PC-3 (cell line): ENCODE measurements around the gene MDH2.

ENCODE experiments used
- EZH2 ChIP-seq: fragments of 300-600 bp; sonication (generic); IDR thresholded peaks from one replicate; pipeline ENCODE4 v1.6.1; 2017; ENCODE audit warnings: antibody characterized with exemption, mild to moderate bottlenecking, low read length; ENCODE audit not compliant: unreplicated experiment
- EZH2phosphoT487 ChIP-seq: fragments of 300-600 bp; sonication (generic); IDR thresholded peaks from 2 replicates; pipeline ENCODE4 v1.6.1; 2018; ENCODE audit warnings: mild to moderate bottlenecking, antibody characterized with exemption, low read length, borderline replicate concordance

GRCh38 chr7:76031964-76032363, 15.9 kb upstream of the MDH2 start:
- no peak for TF ChIP-seq EZH2
- no peak for TF ChIP-seq EZH2phosphoT487
